H1 (cell line): ENCODE data around the gene PPP2R2B. TPM values are rescaled to one million over a fixed set of nuclear protein-coding genes. Genes with fewer than 3 reads are reported as not detected.

Experiments
- CHD1 ChIP-seq: IDR thresholded peaks from 2 replicates; pipeline ENCODE4 v1.6.1; 2012; ENCODE audit warnings: low read depth, low read length, improper control_type of control experiment
- TEAD4 ChIP-seq: IDR thresholded peaks from 2 replicates; pipeline ENCODE4 v1.6.1; 2012; ENCODE audit warnings: low read depth, low read length, inconsistent platforms, mixed read lengths
- polyA plus RNA-seq, 7 experiments: library from polyadenylated mRNA; depleted of rRNA in 3 of 7; stranded (reverse) in 5 of 7; unstranded in 2 of 7; fragments of >200 nt in 5 of 7; fragments of 200-250 nt in 2 of 7; gene quantifications; 1 replicate in 5 of 7; 2 replicates in 1 of 7; 4 replicates in 1 of 7; pipeline versions ENCODE4 v1.2.1 to v1.2.3, GENCODE V29; 2011 to 2013; ENCODE audit warnings: missing spikeins in 2 of 7, mixed read lengths in 2 of 7
- total RNA-seq: library from RNA; stranded (reverse); fragmentation: NEBNext Ultra II Directional; extraction: Animal tissue kit (Norgen Biotek cat#: 25700); gene quantifications from 2 replicates; pipeline ENCODE4 v1.2.1, GENCODE V29; 2021
- TF ChIP-seq, protein P1 (sequence below), 3 experiments: IDR thresholded peaks; 1 replicate in 2 of 3; 2 replicates in 1 of 3; pipeline versions ENCODE4 v1.5.1 to v1.6.1; 2011; ENCODE audit warnings: low read length in 3 of 3, mild to moderate bottlenecking in 3 of 3, inconsistent platforms in 2 of 3, low read depth in 1 of 3, moderate library complexity in 1 of 3; ENCODE audit not compliant: insufficient read depth in 1 of 3; ENCODE audit errors: control extremely low read depth in 1 of 3

Gene PPP2R2B
- total and polyA plus RNA-seq, 2 of the 8 experiments (the other 6 are each of a cell fraction or from before 2014, with no cell fraction given) = 21.1 to 37.1 TPM

GRCh38 chr5:146641941-146642340 lies 236.6 kb downstream of the PPP2R2B start (continued):
- TF ChIP-seq TEAD4 (no peak), CHD1 (no peak)
- TF ChIP-seq, protein P1, sequence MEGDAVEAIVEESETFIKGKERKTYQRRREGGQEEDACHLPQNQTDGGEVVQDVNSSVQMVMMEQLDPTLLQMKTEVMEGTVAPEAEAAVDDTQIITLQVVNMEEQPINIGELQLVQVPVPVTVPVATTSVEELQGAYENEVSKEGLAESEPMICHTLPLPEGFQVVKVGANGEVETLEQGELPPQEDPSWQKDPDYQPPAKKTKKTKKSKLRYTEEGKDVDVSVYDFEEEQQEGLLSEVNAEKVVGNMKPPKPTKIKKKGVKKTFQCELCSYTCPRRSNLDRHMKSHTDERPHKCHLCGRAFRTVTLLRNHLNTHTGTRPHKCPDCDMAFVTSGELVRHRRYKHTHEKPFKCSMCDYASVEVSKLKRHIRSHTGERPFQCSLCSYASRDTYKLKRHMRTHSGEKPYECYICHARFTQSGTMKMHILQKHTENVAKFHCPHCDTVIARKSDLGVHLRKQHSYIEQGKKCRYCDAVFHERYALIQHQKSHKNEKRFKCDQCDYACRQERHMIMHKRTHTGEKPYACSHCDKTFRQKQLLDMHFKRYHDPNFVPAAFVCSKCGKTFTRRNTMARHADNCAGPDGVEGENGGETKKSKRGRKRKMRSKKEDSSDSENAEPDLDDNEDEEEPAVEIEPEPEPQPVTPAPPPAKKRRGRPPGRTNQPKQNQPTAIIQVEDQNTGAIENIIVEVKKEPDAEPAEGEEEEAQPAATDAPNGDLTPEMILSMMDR (IDR thresholded peaks at IDR 0.05; ENCODE audit: control extremely low read depth in 1 of 3, insufficient read depth in 1 of 3, low read depth in 1 of 3, low read length in 3 of 3) = no peak
